K562 (cell line): ENCODE data around the gene RAE1. TPM values are rescaled to one million over a fixed set of nuclear protein-coding genes. Genes with fewer than 3 reads are reported as not detected.

Experiments
- GABPB2 ChIP-seq: fragments of 250-450 bp; sonication (Bioruptor Pico); conservative IDR thresholded peaks from 2 replicates; pipeline ENCODE4 v1.5.1; 2021; ENCODE audit warnings: mild to moderate bottlenecking
- KDM5B ChIP-seq: fragments of 200-600 bp; sonication (generic); IDR thresholded peaks from 2 replicates; pipeline ENCODE4 v1.6.1; 2012; ENCODE audit warnings: low read depth, mild to moderate bottlenecking, moderate library complexity, low read length, control low read depth, inconsistent platforms; ENCODE audit not compliant: insufficient replicate concordance
- MCM3 ChIP-seq: fragments of 450-650 bp; IDR thresholded peaks from 2 replicates; pipeline ENCODE4 v1.6.1; 2016
- SAFB ChIP-seq: fragments of 200-400 bp; formaldehyde crosslinking; IDR thresholded peaks from 2 replicates; pipeline ENCODE4 v1.6.1; 2017; ENCODE audit warnings: low read depth, low read length, borderline replicate concordance
- ZC3H11A ChIP-seq: IDR thresholded peaks from 2 replicates; pipeline ENCODE4 v1.6.1; 2012; ENCODE audit warnings: low read depth, low read length, improper control_type of control experiment
- ZNF121 ChIP-seq: sonication (generic); formaldehyde crosslinking; conservative IDR thresholded peaks from 2 replicates; pipeline ENCODE4 v1.8.0; 2022; ENCODE audit warnings: missing genetic modification reagents
- ZNF644 ChIP-seq: fragments of 200-800 bp; sonication (Bioruptor generic); IDR thresholded peaks from 2 replicates; pipeline ENCODE4 v1.6.1; 2016; ENCODE audit warnings: low read depth, missing genetic modification characterization, missing compliant biosample characterization
- ZNF668 ChIP-seq: fragments of 250-450 bp; sonication (Bioruptor Pico); IDR thresholded peaks from 2 replicates; pipeline ENCODE4 v1.8.0; 2022; ENCODE audit warnings: mild to moderate bottlenecking, inconsistent platforms
- polyA plus RNA-seq, 8 experiments: library from polyadenylated mRNA; depleted of rRNA in 4 of 8; stranded (reverse) in 5 of 8; unstranded in 3 of 8; fragments of >200 nt; fragmentation: Nextera tagmentation in 2 of 8; fragmentation: Illumina TruSeq in 1 of 8; extraction: Ambion mirVana in 2 of 8; extraction: Trizol in 1 of 8; gene quantifications; 2 replicates each; pipeline versions ENCODE4 v1.2.1 to v1.2.3, GENCODE V29; 2011 to 2014; ENCODE audit warnings: inconsistent platforms in 1 of 8, missing spikeins in 1 of 8
- total RNA-seq, 7 experiments: library from RNA; depleted of rRNA in 6 of 7; stranded (reverse); fragments of >200 nt in 6 of 7; fragmentation: Illumina TruSeq in 2 of 7; extraction: Trizol in 2 of 7; gene quantifications; 2 replicates each; pipeline versions ENCODE4 v1.2.1 to v1.2.3, GENCODE V29; 2011 to 2021; ENCODE audit warnings: low replicate concordance in 1 of 7
- TF ChIP-seq, protein P1 (sequence below): fragments of 450-650 bp; formaldehyde crosslinking; IDR thresholded peaks from 2 replicates; pipeline ENCODE4 v1.4.0; 2020; ENCODE audit warnings: mild to moderate bottlenecking, moderate library complexity

The RAE1 gene
- total and polyA plus RNA-seq, 9 of the 15 experiments (the other 6 are each of a cell fraction or from before 2014, with no cell fraction given), result 33.7 to 248 (median 77.7) TPM

GRCh38 chr20:57391439-57392301, 40.6 kb downstream of the RAE1 start (continued):
- TF ChIP-seq KDM5B (peak; percentile 39), ZNF668 (CRISPR knock-in tag) (no peak), ZNF644 (tag) (no peak), MCM3 (no peak), GABPB2 (CRISPR knock-in tag) (no peak), ZC3H11A (no peak), ZNF121 (CRISPR knock-in tag) (no peak), SAFB (no peak)
- TF ChIP-seq, protein P1, sequence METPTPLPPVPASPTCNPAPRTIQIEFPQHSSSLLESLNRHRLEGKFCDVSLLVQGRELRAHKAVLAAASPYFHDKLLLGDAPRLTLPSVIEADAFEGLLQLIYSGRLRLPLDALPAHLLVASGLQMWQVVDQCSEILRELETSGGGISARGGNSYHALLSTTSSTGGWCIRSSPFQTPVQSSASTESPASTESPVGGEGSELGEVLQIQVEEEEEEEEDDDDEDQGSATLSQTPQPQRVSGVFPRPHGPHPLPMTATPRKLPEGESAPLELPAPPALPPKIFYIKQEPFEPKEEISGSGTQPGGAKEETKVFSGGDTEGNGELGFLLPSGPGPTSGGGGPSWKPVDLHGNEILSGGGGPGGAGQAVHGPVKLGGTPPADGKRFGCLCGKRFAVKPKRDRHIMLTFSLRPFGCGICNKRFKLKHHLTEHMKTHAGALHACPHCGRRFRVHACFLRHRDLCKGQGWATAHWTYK (CRISPR knock-in tag), result peak; percentile 31; the same call in 1 of the 2 replicates
